HG03575 (cell line): ENCODE results near the gene ACOX2.

Source experiments
- ATAC-seq: cut with Tn5 transposase; IDR thresholded peaks from one replicate; pipeline ENCODE4 v1.9.1; 2021; ENCODE audit not compliant: unreplicated experiment, insufficient number of reproducible peaks, low FRiP score; ENCODE audit errors: extremely low read depth

The ACOX2 gene

GRCh38 chr3:58536501-58537411 lies at the start of gene ACOX2:
Gene ACOX2 (minus strand): TSS chr3:58537190. CDS start chr3:58535106, 2,084 bp downstream.
- no peak for ATAC-seq

DNA sequence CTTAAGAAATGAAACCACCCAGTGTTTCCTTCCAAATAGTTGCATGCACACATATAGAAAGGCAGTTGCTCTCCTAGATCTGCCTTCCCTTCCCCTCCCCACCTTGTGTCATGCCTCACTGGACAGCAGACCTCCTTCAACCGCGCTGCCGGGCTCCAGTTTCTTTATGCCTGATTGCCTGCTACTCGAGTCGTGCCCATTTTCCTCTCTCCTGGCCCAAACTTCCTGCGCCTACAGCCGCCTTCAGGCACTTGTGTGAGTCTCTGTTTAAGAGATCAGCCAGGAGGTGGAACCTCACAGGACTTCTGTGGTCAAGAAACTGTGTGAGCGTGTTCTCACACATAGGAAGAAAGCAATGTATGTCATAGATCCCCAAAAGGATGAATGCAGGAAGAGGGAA lies 49.0 kb upstream of the ACOX2 start:
- no peak for ATAC-seq

DNA sequence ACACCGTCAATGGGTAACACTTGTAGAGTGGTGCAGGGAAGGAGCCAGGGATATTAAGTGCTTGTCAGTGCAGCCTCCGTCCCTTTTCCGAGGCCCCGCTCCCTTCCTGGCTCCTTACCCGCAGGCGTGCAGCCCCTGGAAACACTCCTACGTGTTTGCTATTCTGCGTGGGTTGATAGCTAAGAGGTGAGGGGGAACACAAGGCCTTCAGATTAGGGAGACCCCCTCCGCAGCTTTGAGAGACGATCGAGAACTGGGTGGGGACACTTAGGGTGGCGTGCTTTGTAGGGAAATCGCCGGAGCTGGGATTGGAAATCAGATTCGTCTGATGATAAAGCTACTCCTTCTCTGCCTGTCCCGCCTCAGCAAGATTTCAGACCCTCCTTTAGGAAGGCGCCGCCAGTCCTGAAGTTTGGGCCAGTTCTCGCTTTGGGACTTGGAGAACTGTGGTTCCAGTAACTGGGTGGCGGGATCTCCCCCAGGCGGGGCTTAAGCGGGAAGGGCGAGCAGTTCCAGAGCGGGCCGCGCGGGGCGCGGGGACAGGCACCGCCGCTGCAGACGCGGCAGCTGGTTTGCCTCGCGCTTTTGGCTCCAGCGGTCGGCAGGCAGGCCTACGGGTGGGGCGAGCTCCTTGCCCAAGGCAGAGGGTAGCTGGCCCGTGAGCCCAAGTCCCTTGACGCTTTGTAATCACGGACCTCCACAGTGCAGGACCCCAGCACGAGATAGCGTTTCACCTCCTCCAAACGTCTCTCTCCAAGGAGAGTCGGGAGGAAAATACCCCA lies 48.2 kb upstream of the ACOX2 start:
- ATAC-seq: peak; percentile 46

GRCh38 chr3:58584690-58585004 lies 47.7 kb upstream of the ACOX2 start:
- no peak for ATAC-seq

DNA sequence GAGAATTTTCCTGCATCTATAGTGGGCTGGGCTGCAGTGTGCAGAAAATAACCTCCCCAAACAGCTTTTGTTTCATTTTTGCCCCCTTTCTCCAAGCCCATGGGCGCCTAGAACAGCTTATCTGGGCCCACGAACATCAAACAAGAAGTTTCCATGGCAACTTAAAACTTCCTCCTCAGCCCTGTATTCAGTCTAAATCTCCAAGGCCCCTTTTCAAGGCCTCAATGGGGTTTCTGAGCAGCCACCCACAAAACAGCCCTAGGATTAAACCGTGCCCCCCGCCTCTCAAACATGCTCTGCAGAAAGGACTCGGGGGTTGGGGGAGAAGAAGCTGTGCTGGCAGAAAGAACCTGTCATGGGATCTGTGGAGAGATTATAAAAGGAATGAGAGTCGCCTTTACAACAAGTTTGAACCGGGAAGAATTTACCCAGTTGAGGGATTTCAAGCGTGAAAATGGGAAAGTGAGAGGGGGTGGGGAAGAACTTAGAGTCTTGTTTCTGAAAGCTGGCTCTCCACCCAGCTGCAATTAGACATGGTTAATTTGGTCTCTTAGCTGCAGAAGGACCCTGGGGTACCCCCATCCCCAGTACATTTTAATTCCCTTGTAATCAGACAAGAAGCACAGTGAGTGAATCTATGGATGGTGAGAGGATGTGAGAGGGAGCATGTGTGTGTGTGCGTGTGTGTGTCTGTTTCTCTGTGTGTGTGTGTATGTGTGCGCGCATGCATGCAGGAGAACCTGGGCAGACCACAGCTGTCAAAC lies 44.5 kb upstream of the ACOX2 start:
- ATAC-seq: no peak

DNA sequence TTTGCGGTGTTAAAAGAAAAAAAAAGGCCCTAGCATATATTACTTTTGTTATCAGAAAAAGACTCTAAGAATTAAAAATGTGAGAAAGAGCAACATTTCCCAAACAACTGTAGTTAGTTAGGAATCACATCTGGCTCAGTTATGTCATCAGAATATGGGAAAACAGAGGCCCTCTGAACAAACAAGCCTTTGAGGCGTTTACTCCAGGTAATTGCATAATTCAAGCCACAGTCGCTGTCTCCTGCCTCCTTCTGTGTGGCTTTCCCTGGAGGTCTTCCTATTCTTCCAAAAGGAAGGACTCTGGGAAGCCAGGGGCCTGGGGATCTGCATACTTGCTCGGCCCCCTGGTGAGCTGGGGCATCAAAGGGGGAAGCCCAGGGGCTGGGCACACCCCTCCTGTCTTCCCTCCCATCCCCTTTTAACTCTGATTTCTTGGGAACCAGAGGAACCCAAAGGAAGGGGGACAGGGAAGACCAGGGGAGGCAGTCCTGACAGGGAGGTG lies 43.9 kb upstream of the ACOX2 start:
- no peak for ATAC-seq

- no peak for ATAC-seq
Measured at GRCh38 chr3:58578873-58579272, 41.9 kb upstream of the ACOX2 start.

GRCh38 chr3:58577269-58577821 lies 40.4 kb upstream of the ACOX2 start, which contains the start of gene FAM107A:
Gene FAM107A (minus strand): TSS chr3:58577391. CDS start chr3:58569860, 7,531 bp downstream.
- ATAC-seq: no peak

DNA sequence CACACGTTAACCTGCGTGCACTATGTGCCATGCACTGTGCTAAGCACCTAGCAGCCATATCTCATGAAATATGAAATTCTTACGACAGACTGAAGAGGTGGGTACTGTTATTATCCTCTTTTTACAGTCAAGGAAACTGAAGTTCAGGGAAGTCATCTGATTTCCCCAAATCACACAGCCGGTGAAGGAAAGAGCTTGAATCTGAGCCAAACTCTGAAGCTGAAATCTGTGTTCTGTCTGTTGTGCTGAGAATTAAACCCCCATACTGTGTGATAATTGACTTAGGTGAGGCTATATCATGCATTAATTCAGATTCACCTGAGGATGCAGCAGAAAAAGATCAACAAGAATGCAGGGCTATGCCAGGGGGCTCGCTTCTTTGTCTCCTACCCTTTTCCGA lies 39.7 kb upstream of the ACOX2 start:
- no peak for ATAC-seq

- ATAC-seq: no peak
Measured at GRCh38 chr3:58575971-58576652, 39.1 kb upstream of the ACOX2 start.

- no peak for ATAC-seq
Measured at GRCh38 chr3:58574682-58575081, 37.7 kb upstream of the ACOX2 start.

DNA sequence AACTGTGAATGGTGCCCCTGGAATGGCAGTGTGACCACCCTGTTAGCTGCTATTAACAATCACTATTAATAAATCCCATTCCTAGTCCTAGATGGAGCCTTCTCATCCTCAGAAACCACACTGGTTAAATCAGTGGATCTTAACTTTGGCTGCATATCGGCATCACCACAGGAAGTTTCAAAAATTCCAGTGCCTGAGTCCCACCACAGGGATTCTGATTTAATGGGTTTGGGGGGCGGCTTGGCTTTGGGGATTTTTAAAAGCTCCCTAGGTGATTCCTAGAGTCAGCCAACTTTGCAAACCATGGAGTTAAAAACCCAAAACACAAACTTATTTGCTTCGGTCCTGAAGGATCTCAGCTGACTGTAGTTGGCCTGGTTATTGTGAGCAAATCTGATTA lies 37.1 kb upstream of the ACOX2 start:
- no peak for ATAC-seq

DNA sequence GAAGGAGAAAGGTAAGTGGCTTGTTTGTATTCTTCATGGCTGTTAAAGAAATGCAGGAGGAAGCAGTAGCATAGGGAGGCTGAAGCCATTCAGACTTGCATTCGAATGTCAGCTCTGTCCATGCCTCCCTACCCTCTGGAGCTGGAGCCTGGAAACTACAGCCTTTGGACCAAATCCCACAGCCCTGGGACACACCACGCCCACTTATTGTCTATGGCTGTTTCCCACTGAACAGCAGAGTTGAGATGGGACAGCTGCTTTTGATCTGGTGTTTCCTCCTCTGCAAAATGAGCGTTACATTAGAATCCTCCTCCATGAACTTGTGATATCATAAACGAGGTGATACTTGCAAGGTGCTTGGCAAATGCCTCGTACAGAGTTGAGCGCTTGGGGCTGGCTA lies 36.6 kb upstream of the ACOX2 start:
- ATAC-seq: no peak

- no peak for ATAC-seq
Measured at GRCh38 chr3:58572634-58573230, 35.7 kb upstream of the ACOX2 start.

DNA sequence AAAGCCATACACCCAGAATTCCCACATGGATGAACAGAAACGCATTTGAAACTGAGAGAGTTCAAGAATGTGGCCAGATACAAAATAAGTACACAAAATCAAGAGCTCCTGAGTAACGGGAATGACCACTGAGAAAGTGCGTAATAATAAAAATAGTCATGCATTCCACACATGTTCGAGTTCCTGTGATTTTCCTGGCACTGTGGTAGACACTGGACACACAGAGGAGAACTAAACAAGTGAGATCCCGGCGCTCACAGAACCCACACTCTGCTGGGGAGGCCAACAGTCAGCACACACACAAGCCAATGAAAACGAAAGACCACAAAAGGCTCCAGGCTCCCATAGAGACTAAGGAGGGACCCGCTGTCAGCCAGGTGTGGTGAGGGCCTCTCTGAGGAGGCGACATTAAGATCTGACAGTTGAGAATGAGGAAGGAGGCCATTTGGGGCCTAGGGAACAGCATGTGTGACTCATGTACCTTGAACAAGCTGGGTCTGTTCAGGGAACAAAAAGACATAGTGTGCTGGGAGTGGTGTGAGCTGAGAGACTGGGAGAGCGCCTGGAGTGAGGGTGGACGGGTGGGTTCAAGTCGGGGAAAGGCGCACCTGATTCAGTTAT lies 35.1 kb upstream of the ACOX2 start:
- no peak for ATAC-seq

- ATAC-seq: no peak
Measured at GRCh38 chr3:58570851-58571250, 33.9 kb upstream of the ACOX2 start.

DNA sequence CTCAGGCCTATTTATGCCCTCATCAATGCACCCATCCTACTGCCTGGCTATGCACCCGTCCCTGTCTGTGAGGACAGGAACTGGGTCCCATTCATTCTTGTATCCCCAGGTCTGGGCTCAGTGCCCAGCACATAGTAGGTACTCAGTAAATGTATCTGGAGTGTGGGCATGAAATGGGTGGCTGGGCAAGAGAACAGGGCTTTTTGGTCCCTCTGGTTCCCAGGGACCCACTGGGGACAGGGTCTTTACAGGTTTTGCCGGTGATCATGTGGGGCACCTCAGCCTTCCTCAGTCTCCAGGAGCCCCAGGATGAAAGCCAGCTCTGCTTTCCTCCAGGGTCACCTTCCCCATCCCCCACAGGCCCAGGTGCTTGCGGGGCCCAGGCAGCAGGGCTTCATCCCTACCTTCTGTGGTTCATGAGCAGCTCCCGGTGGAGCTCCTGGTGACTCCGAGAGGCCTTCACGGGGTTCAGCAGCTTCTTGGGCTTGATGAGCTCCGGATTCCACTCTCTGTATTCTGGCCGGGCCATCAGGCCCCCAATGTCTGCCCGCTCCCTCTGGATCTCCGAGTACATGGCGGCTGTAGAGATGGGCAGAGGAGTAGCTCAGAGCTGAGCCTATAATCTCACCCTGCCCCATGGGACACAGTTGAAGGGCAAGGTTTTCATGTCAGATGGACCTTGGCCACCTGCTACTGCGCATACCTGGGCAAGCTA lies 32.5 kb upstream of the ACOX2 start:
- no peak for ATAC-seq
